H9 (cell line): ENCODE measurements around the gene KCNAB2. TPM values are rescaled to one million over a fixed set of nuclear protein-coding genes. Genes with fewer than 3 reads are reported as not detected.

Source experiments
- DNase-seq: peaks from one replicate; pipeline ENCODE4 v3.0.0-alpha.2; 2017
- H2AFZ ChIP-seq: one replicate; pipeline ENCODE4 v1.6.1; 2013; ENCODE audit warnings: mild to moderate bottlenecking, low read length, control low read depth, moderate library complexity
- H2AK5ac ChIP-seq: 2 replicates; pipeline ENCODE4 v1.6.1; 2013; ENCODE audit warnings: low read length, control low read depth, mixed read lengths; ENCODE audit not compliant: insufficient read length
- H2BK120ac ChIP-seq: one replicate; pipeline ENCODE4 v1.6.1; 2013; ENCODE audit warnings: low read depth, mild to moderate bottlenecking, low read length, control low read depth, inconsistent platforms; ENCODE audit not compliant: poor library complexity, severe bottlenecking
- H2BK12ac ChIP-seq: 2 replicates; pipeline ENCODE4 v1.6.1; 2013; ENCODE audit warnings: low read length, control low read depth, mixed read lengths, low read depth; ENCODE audit not compliant: insufficient read length
- H2BK15ac ChIP-seq: 2 replicates; pipeline ENCODE4 v1.6.1; 2013; ENCODE audit warnings: low read depth, low read length, control low read depth
- H2BK20ac ChIP-seq: one replicate; pipeline ENCODE4 v1.6.1; 2013; ENCODE audit warnings: low read depth, mild to moderate bottlenecking, low read length, control low read depth, inconsistent platforms; ENCODE audit not compliant: poor library complexity, severe bottlenecking
- H2BK5ac ChIP-seq: 2 replicates; pipeline ENCODE4 v1.6.1; 2013; ENCODE audit warnings: low read length, control low read depth, mixed read lengths; ENCODE audit not compliant: insufficient read length
- H3K14ac ChIP-seq: 2 replicates; pipeline ENCODE4 v1.6.1; 2013; ENCODE audit warnings: low read length, control low read depth; ENCODE audit not compliant: insufficient read depth
- H3K18ac ChIP-seq: 2 replicates; pipeline ENCODE4 v1.6.1; 2013; ENCODE audit warnings: low read depth, mild to moderate bottlenecking, mixed read lengths, low read length, control low read depth; ENCODE audit not compliant: insufficient read length
- H3K23ac ChIP-seq: 2 replicates; pipeline ENCODE4 v1.6.1; 2013; ENCODE audit warnings: low read length, control low read depth, mixed read lengths, low read depth; ENCODE audit not compliant: insufficient read length
- H3K23me2 ChIP-seq: 2 replicates; pipeline ENCODE4 v1.6.1; 2013; ENCODE audit warnings: low read depth, mild to moderate bottlenecking, mixed read lengths, low read length, control low read depth; ENCODE audit not compliant: insufficient read length, poor library complexity, severe bottlenecking
- H3K27ac ChIP-seq: 2 replicates; pipeline ENCODE4 v1.5.1; 2013; ENCODE audit warnings: low read length, control low read depth, mixed read lengths, low read depth; ENCODE audit not compliant: insufficient read length
- H3K27me3 ChIP-seq: 2 replicates; pipeline ENCODE4 v1.6.1; 2013; ENCODE audit warnings: low read length, control low read depth, inconsistent platforms; ENCODE audit not compliant: insufficient read depth
- H3K4ac ChIP-seq: 2 replicates; pipeline ENCODE4 v1.6.1; 2013; ENCODE audit warnings: low read depth, mild to moderate bottlenecking, control low read depth, inconsistent platforms, low read length, moderate library complexity
- H3K4me1 ChIP-seq: 2 replicates; pipeline ENCODE4 v1.6.1; 2013; ENCODE audit warnings: low read length, control low read depth, inconsistent platforms; ENCODE audit not compliant: insufficient read depth
- H3K4me2 ChIP-seq: 2 replicates; pipeline ENCODE4 v1.6.1; 2013; ENCODE audit warnings: low read length, control low read depth, mixed read lengths; ENCODE audit not compliant: insufficient read length, insufficient read depth
- H3K56ac ChIP-seq: 2 replicates; pipeline ENCODE4 v1.6.1; 2013; ENCODE audit warnings: low read depth, mild to moderate bottlenecking, mixed read lengths, low read length, control low read depth; ENCODE audit not compliant: insufficient read length
- H3K79me1 ChIP-seq: 2 replicates; pipeline ENCODE4 v1.6.1; 2013; ENCODE audit warnings: low read depth, mild to moderate bottlenecking, moderate library complexity, low read length, control low read depth, inconsistent platforms; ENCODE audit not compliant: insufficient read depth, poor library complexity, severe bottlenecking
- H3K79me2 ChIP-seq: 2 replicates; pipeline ENCODE4 v1.6.1; 2013; ENCODE audit warnings: low read length, control low read depth, inconsistent platforms; ENCODE audit not compliant: insufficient read depth
- H3K9ac ChIP-seq: 2 replicates; pipeline ENCODE4 v1.6.1; 2013; ENCODE audit warnings: low read length, control low read depth, mixed read lengths; ENCODE audit not compliant: insufficient read length; ENCODE audit errors: extremely low read depth
- H3K9me3 ChIP-seq: one replicate; pipeline ENCODE4 v1.6.1; 2013; ENCODE audit warnings: low read depth, low read length, inconsistent platforms; ENCODE audit not compliant: control insufficient read depth
- H3T11ph ChIP-seq: one replicate; pipeline ENCODE4 v1.6.1; 2013; ENCODE audit warnings: mild to moderate bottlenecking, low read length, control low read depth, inconsistent platforms
- H4K20me1 ChIP-seq: one replicate; pipeline ENCODE4 v1.6.1; 2013; ENCODE audit not compliant: control insufficient read depth, insufficient read length, insufficient read depth
- H4K5ac ChIP-seq: 2 replicates; pipeline ENCODE4 v1.6.1; 2013; ENCODE audit warnings: low read depth, mild to moderate bottlenecking, mixed read lengths, low read length, control low read depth; ENCODE audit not compliant: insufficient read length
- H4K8ac ChIP-seq: replicated peaks from 2 replicates; pipeline ENCODE4 v1.6.1; 2013; ENCODE audit warnings: low read length, control low read depth, mixed read lengths, low read depth; ENCODE audit not compliant: insufficient read length
- H4K91ac ChIP-seq: 2 replicates; pipeline ENCODE4 v1.6.1; 2013; ENCODE audit warnings: low read depth, mild to moderate bottlenecking, moderate library complexity, mixed read lengths, low read length, control low read depth; ENCODE audit not compliant: insufficient read length
- H3K27ac Mint-ChIP-seq, 3 experiments: 2 replicates in 2 of 3; 3 replicates in 1 of 3; pipeline ENCODE4 v1.8.0; 2020 to 2021; ENCODE audit warnings: mixed read lengths in 3 of 3, mild to moderate bottlenecking in 1 of 3, moderate library complexity in 1 of 3
- H3K27me3 Mint-ChIP-seq: 2 replicates; pipeline ENCODE4 v1.8.0; 2021; ENCODE audit warnings: low read depth, mild to moderate bottlenecking, moderate library complexity, mixed read lengths
- H3K36me3 Mint-ChIP-seq, 3 experiments: 2 replicates in 2 of 3; 3 replicates in 1 of 3; pipeline ENCODE4 v1.8.0; 2020 to 2021; ENCODE audit warnings: low read depth in 3 of 3, mixed read lengths in 3 of 3; ENCODE audit not compliant: insufficient read depth in 1 of 3
- H3K4me1 Mint-ChIP-seq, 2 experiments: 2 replicates each; pipeline ENCODE4 v1.8.0; 2020; ENCODE audit warnings: mixed read lengths in 2 of 2
- H3K4me3 Mint-ChIP-seq, 2 experiments: 2 replicates in 1 of 2; 3 replicates in 1 of 2; pipeline ENCODE4 v1.8.0; 2020 to 2021; ENCODE audit warnings: mild to moderate bottlenecking in 2 of 2, mixed read lengths in 2 of 2, moderate library complexity in 1 of 2
- H3K9me3 Mint-ChIP-seq, 2 experiments: 2 replicates in 1 of 2; 3 replicates in 1 of 2; pipeline ENCODE4 v1.8.0; 2020; ENCODE audit warnings: mild to moderate bottlenecking in 2 of 2, mixed read lengths in 2 of 2, moderate library complexity in 1 of 2
- CTCF ChIP-seq: fragments of 200-600 bp; sonication (generic); conservative IDR thresholded peaks from 3 replicates; pipeline ENCODE4 v1.8.0; 2021; ENCODE audit warnings: antibody characterized with exemption, mild to moderate bottlenecking
- WGBS: extraction: QIAGEN DNeasy Blood & Tissue Kit; methylation state at CpG from one replicate; pipeline ENCODE4 v1.1.7; 2013; ENCODE audit warnings: missing lambda C conversion rate, low lambda C conversion rate, mixed read lengths; ENCODE audit not compliant: insufficient read length; ENCODE audit errors: extremely low coverage; 5-methylcytosine and 5-hydroxymethylcytosine counted together
- total RNA-seq: library from RNA; stranded (reverse); gene quantifications from 2 replicates; pipeline ENCODE4 v1.2.1, GENCODE V29; 2021

The KCNAB2 gene
- total RNA-seq, 1 experiment from 2014 or later = 8.3 TPM

DNA sequence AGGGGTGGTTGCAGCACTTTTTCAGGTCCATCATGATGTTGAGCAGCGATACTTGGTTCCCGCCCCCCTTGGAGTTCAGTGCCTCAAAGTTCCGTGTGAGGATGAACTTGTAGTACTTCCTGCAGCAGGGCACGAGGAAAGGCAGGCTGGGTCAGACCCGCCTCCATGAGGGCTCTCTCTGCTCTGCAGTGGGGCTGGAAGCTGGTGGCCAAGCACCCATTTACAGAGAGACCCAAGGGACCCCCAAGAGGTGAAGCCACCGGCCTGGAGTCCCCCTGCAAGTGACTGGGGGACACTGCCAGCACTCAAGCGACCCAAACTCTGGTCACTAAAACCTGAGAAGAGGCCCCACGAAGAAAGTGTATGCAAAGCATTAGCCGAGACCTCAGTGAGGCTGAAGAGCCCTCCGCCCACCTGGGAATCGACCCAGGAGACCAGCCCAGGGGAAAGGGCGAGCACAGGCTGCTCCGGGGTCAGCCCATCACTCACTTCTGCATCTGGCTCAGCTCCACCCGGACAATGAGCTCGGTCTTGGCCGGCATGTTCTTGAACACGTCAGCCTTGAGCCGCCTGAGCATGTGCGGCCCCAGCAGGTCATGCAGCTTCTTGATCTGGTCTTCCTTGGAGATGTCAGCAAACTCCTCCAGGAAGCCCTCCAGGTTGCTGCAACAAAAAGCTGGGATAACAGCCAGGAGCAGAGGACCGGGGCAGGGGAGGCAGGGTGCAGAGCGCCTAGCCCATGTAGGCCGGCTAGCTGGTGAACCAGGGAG lies 89.2 kb downstream of the KCNAB2 start:
- Histone ChIP-seq H3T11ph (no peak overlapping the region), H4K5ac (no peak overlapping the region), H4K8ac (no peak overlapping the region), H2BK120ac (no peak overlapping the region), H3K27me3 (no peaks in the 10 kb centered on the region), H3K9me3 (no peaks in the 10 kb centered on the region), H3K18ac (no peak overlapping the region), H4K20me1 (no peaks in the 10 kb centered on the region), H3K9ac (no peak overlapping the region), H2BK12ac (no peak overlapping the region), H3K14ac (no peak overlapping the region), H2BK5ac (no peak overlapping the region), H3K56ac (no peak overlapping the region), H2BK15ac (no peak overlapping the region), H4K91ac (no peak overlapping the region), H3K23me2 (no peaks in the 10 kb centered on the region), H2BK20ac (no peak overlapping the region), H3K4ac (no peak overlapping the region), H3K27ac (no peak overlapping the region), H3K79me2 (no peaks in the 10 kb centered on the region), H2AFZ (no peak overlapping the region), H3K23ac (no peak overlapping the region), H2AK5ac (no peak overlapping the region), H3K4me1 (no peaks in the 10 kb centered on the region), H3K4me2 (no peak overlapping the region), H3K79me1 (no peaks in the 10 kb centered on the region)
- H3K9me3 Mint-ChIP-seq = peaks cover 9% of the 10 kb centered on the region in 2 experiments
- H3K4me3 Mint-ChIP-seq = no peak overlapping the region
- no peaks in the 10 kb centered on the region for H3K4me1 Mint-ChIP-seq
- H3K27ac Mint-ChIP-seq = no peak overlapping the region
- WGBS = no CpG with 5 or more reads among the region's 22 CpGs
- H3K27me3 Mint-ChIP-seq = peaks cover 28% of the 10 kb centered on the region
- no peak for DNase-seq
- peaks cover 0 to 5% (median 0%) of the 10 kb centered on the region in 3 experiments; a peak in 4 of 7 replicates for H3K36me3 Mint-ChIP-seq
- no peak for TF ChIP-seq CTCF
